MM.1S (cell line): ENCODE measurements around the gene C4orf51.

Source experiments
- DNase-seq: peaks from one replicate; pipeline ENCODE4 v3.0.0-alpha.2; 2015
- H2AFZ ChIP-seq: fragments of 300-600 bp; sonication (generic); 2 replicates; pipeline ENCODE4 v1.6.0; 2016; ENCODE audit warnings: antibody characterized with exemption, low read length
- H3F3A ChIP-seq: fragments of 300-600 bp; sonication (generic); 2 replicates; pipeline ENCODE4 v1.6.1; 2016; ENCODE audit warnings: mild to moderate bottlenecking, antibody characterized with exemption, low read length, moderate library complexity, mixed read lengths; ENCODE audit not compliant: insufficient read depth
- H3K27ac ChIP-seq: fragments of 300-600 bp; sonication (generic); 2 replicates; pipeline ENCODE4 v1.5.1; 2016; ENCODE audit warnings: mild to moderate bottlenecking, low read length
- H3K27me3 ChIP-seq: fragments of 300-600 bp; sonication (generic); replicated peaks from 2 replicates; pipeline ENCODE4 v1.6.0; 2016; ENCODE audit warnings: low read length; ENCODE audit not compliant: insufficient read depth
- H3K36me3 ChIP-seq: fragments of 300-600 bp; sonication (generic); replicated peaks from 2 replicates; pipeline ENCODE4 v1.6.1; 2016; ENCODE audit warnings: mild to moderate bottlenecking, low read length, mixed read lengths; ENCODE audit not compliant: insufficient read depth
- H3K4me1 ChIP-seq: fragments of 300-600 bp; sonication (generic); 2 replicates; pipeline ENCODE4 v1.6.1; 2016; ENCODE audit warnings: low read length, mixed read lengths
- H3K4me2 ChIP-seq: fragments of 300-600 bp; sonication (generic); 2 replicates; pipeline ENCODE4 v1.6.0; 2016; ENCODE audit warnings: low read depth, low read length
- H3K4me3 ChIP-seq: fragments of 300-600 bp; sonication (generic); 2 replicates; pipeline ENCODE4 v1.5.1; 2016; ENCODE audit warnings: low read length, mixed read lengths
- H3K79me2 ChIP-seq: fragments of 300-600 bp; sonication (generic); 2 replicates; pipeline ENCODE4 v1.6.1; 2016; ENCODE audit warnings: mixed run types, low read length, mixed read lengths
- H3K9ac ChIP-seq: fragments of 300-600 bp; sonication (generic); 2 replicates; pipeline ENCODE4 v1.6.1; 2016; ENCODE audit warnings: low read length, mixed read lengths
- H3K9me2 ChIP-seq: fragments of 300-600 bp; sonication (generic); replicated peaks from 2 replicates; pipeline ENCODE4 v1.6.1; 2016; ENCODE audit warnings: mild to moderate bottlenecking, low read length, mixed read lengths; ENCODE audit not compliant: insufficient read depth
- H3K9me3 ChIP-seq: fragments of 300-600 bp; sonication (generic); replicated peaks from 2 replicates; pipeline ENCODE4 v1.6.1; 2016; ENCODE audit warnings: mild to moderate bottlenecking, low read length, mixed read lengths; ENCODE audit not compliant: insufficient read depth
- H4K20me1 ChIP-seq: fragments of 300-600 bp; sonication (generic); 2 replicates; pipeline ENCODE4 v1.6.1; 2016; ENCODE audit warnings: mild to moderate bottlenecking, low read length, moderate library complexity, mixed read lengths; ENCODE audit not compliant: insufficient read depth
- CTCF ChIP-seq: fragments of 300-600 bp; sonication (generic); IDR thresholded peaks from 2 replicates; pipeline ENCODE4 v1.5.1; 2016; ENCODE audit warnings: antibody characterized with exemption, low read length, mixed read lengths
- EZH2 ChIP-seq: fragments of 300-600 bp; sonication (generic); optimal IDR thresholded peaks from 2 replicates; pipeline ENCODE3; 2017; ENCODE audit warnings: low read depth, mild to moderate bottlenecking, antibody characterized with exemption, low read length, mixed read lengths
- EZH2phosphoT487 ChIP-seq: fragments of 300-600 bp; sonication (generic); IDR thresholded peaks from 2 replicates; pipeline ENCODE4 v1.6.1; 2018; ENCODE audit warnings: antibody characterized with exemption, low read length

C4orf51 gene

GRCh38 chr4:145776208-145776607, 96.3 kb downstream of the C4orf51 start:
- Histone ChIP-seq H3K4me1 (peaks cover 39% of the 10 kb centered on the region), H3K27ac (no peak overlapping the region), H3K9me2 (no peaks in the 10 kb centered on the region), H2AFZ (no peak overlapping the region), H3K27me3 (no peaks in the 10 kb centered on the region), H3F3A (peaks cover 33% of the 10 kb centered on the region), H3K4me3 (no peak overlapping the region), H3K36me3 (no peaks in the 10 kb centered on the region), H3K9me3 (no peaks in the 10 kb centered on the region), H4K20me1 (no peaks in the 10 kb centered on the region), H3K79me2 (no peaks in the 10 kb centered on the region), H3K9ac (no peak overlapping the region), H3K4me2 (no peak overlapping the region)
- no peak for DNase-seq
- TF ChIP-seq EZH2 (no peak), CTCF (no peak), EZH2phosphoT487 (no peak)

- Histone ChIP-seq H3K4me2 (no peak overlapping the region), H3K27ac (no peak overlapping the region), H4K20me1 (no peaks in the 10 kb centered on the region), H3K9ac (no peak overlapping the region), H3K79me2 (no peaks in the 10 kb centered on the region), H2AFZ (no peak overlapping the region), H3F3A (peaks cover 6% of the 10 kb centered on the region), H3K36me3 (no peaks in the 10 kb centered on the region), H3K4me3 (no peak overlapping the region), H3K9me3 (no peaks in the 10 kb centered on the region), H3K4me1 (peaks cover 10% of the 10 kb centered on the region), H3K9me2 (no peaks in the 10 kb centered on the region), H3K27me3 (no peaks in the 10 kb centered on the region)
- no peak for TF ChIP-seq EZH2
- TF ChIP-seq CTCF = no peak
- TF ChIP-seq EZH2phosphoT487 = no peak
- DNase-seq = no peak
These were observed 99.4 kb downstream of the C4orf51 start for GRCh38 chr4:145779319-145779801.

GRCh38 chr4:145781351-145781750, 101.4 kb downstream of the C4orf51 start:
- Histone ChIP-seq H3K27ac (no peak overlapping the region), H3K36me3 (no peaks in the 10 kb centered on the region)

More at GRCh38 chr4:145781351-145781750, 101.4 kb downstream of the C4orf51 start:
- no peak for TF ChIP-seq EZH2
- TF ChIP-seq CTCF = no peak
- no peak for TF ChIP-seq EZH2phosphoT487
- no peaks in the 10 kb centered on the region for H3K79me2 ChIP-seq
- no peak for DNase-seq
- H4K20me1 ChIP-seq = no peaks in the 10 kb centered on the region
- H3K9me2 ChIP-seq = no peaks in the 10 kb centered on the region
- no peaks in the 10 kb centered on the region for H3K27me3 ChIP-seq
- H3K4me1 ChIP-seq = no peaks in the 10 kb centered on the region
- H3K9me3 ChIP-seq = no peaks in the 10 kb centered on the region
- H3F3A ChIP-seq = no peaks in the 10 kb centered on the region
- no peak overlapping the region for H3K4me3 ChIP-seq
- no peak overlapping the region for H3K4me2 ChIP-seq
- no peak overlapping the region for H2AFZ ChIP-seq
- no peak overlapping the region for H3K9ac ChIP-seq
